ENCODE data around the gene TEX55. TPM values are rescaled to one million over a fixed set of nuclear protein-coding genes. Genes with fewer than 3 reads are reported as not detected.
A peak's percentile ranks its signal among the peaks of the same experiment; 100 is the strongest.

The TEX55 gene
- total RNA-seq, result not detected
- not detected for total RNA-seq (2013)

- H3K4me1 Mint-ChIP-seq, result peaks cover 0 to 11% of the 10 kb centered on the region in 2 donors
- H3K27me3 Mint-ChIP-seq (ENCODE audit: low read depth in 2 of 2), result no peaks in the 10 kb centered on the region
- DNase-seq (peak in 1 of 2 donors; percentile 51), ATAC-seq (peak in 1 of 3 donors; percentile 60)
- Histone ChIP-seq H3K27ac (ENCODE audit: low read length) (no peak within 1 kb of the TSS), H3K36me3 (ENCODE audit: control insufficient read depth, insufficient read depth, low read length) (no peaks in the 10 kb centered on the region), H3K4me3 (ENCODE audit: low read length) (no peak within 1 kb of the TSS), H3K27me3 (ENCODE audit: control insufficient read depth, insufficient read depth, low read length) (no peaks in the 10 kb centered on the region), H3K4me1 (ENCODE audit: control insufficient read depth, insufficient read depth, low read length) (no peaks in the 10 kb centered on the region), H3K9me3 (ENCODE audit: control insufficient read depth, insufficient read depth, low read length) (no peaks in the 10 kb centered on the region)
- WGBS (ENCODE audit: insufficient coverage), result 91% methylated on average over 23 of the region's 23 CpGs
- intact Hi-C loops (cut with micrococcal nuclease), result loop anchor here (5.0 kb wide), 1 partner anchor 207 kb away; no protein-coding TSS in a partner anchor
- TF ChIP-seq, protein P1, sequence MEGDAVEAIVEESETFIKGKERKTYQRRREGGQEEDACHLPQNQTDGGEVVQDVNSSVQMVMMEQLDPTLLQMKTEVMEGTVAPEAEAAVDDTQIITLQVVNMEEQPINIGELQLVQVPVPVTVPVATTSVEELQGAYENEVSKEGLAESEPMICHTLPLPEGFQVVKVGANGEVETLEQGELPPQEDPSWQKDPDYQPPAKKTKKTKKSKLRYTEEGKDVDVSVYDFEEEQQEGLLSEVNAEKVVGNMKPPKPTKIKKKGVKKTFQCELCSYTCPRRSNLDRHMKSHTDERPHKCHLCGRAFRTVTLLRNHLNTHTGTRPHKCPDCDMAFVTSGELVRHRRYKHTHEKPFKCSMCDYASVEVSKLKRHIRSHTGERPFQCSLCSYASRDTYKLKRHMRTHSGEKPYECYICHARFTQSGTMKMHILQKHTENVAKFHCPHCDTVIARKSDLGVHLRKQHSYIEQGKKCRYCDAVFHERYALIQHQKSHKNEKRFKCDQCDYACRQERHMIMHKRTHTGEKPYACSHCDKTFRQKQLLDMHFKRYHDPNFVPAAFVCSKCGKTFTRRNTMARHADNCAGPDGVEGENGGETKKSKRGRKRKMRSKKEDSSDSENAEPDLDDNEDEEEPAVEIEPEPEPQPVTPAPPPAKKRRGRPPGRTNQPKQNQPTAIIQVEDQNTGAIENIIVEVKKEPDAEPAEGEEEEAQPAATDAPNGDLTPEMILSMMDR (IDR thresholded peaks at IDR 0.05), result peak; percentile 34
- H3K9me3 Mint-ChIP-seq, result no peaks in the 10 kb centered on the region
- no peaks in the 10 kb centered on the region for H3K36me3 Mint-ChIP-seq
- H3K27ac Mint-ChIP-seq, result no peak within 1 kb of the TSS
- no peak within 1 kb of the TSS for H3K4me3 Mint-ChIP-seq
Observed at GRCh38 chr3:119145500-119146167, at the start of gene TEX55. TSS of gene TEX55 (plus strand) at chr3:119146165. CDS start at chr3:119146190, 25 bp downstream.

DNA sequence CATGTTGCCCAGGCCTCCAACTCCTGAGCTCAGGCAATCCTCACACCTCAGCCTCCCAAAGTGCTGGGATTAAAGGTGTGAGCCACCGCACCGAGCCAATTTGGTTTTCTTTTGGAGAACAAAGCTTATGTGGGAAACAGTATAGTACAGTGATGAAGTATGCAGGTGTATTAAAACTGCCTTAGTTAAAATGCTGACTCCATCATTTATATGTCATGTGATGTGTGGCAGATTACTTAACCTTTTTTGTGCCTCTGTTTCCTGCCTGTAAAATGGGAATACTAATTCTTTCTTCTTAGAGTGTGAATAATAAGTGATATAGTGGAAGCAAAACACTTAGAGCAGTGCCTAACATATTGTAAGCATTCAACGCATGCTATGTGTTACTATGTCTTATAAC is 48.0 kb upstream of the TEX55 start:
- Mint-ChIP-seq H3K4me1 (no peaks in the 10 kb centered on the region), H3K27me3 (ENCODE audit: low read depth in 2 of 2) (peaks cover 3 to 6% of the 10 kb centered on the region in 2 donors), H3K36me3 (no peaks in the 10 kb centered on the region), H3K4me3 (no peak overlapping the region), H3K9me3 (no peaks in the 10 kb centered on the region), H3K27ac (no peak overlapping the region)
- 90% methylated on average over 2 of the region's 3 CpGs for WGBS (ENCODE audit: insufficient coverage)
- no peaks in the 10 kb centered on the region for H3K4me1 ChIP-seq (ENCODE audit: control insufficient read depth, insufficient read depth, low read length)
- TF ChIP-seq, protein P1 (IDR thresholded peaks at IDR 0.05), result no peak
- DNase-seq (no peak), ATAC-seq (no peak)
- H3K4me3 ChIP-seq (ENCODE audit: low read length), result no peak overlapping the region
- H3K9me3 ChIP-seq (ENCODE audit: control insufficient read depth, insufficient read depth, low read length), result no peaks in the 10 kb centered on the region
- intact Hi-C loops (cut with micrococcal nuclease), result loop anchor here (1.0 kb wide), 1 partner anchor 214 kb away; no protein-coding TSS in a partner anchor
- no peaks in the 10 kb centered on the region for H3K36me3 ChIP-seq (ENCODE audit: control insufficient read depth, insufficient read depth, low read length)
- H3K27me3 ChIP-seq (ENCODE audit: control insufficient read depth, insufficient read depth, low read length), result no peaks in the 10 kb centered on the region
- no peak overlapping the region for H3K27ac ChIP-seq (ENCODE audit: low read length)

DNA sequence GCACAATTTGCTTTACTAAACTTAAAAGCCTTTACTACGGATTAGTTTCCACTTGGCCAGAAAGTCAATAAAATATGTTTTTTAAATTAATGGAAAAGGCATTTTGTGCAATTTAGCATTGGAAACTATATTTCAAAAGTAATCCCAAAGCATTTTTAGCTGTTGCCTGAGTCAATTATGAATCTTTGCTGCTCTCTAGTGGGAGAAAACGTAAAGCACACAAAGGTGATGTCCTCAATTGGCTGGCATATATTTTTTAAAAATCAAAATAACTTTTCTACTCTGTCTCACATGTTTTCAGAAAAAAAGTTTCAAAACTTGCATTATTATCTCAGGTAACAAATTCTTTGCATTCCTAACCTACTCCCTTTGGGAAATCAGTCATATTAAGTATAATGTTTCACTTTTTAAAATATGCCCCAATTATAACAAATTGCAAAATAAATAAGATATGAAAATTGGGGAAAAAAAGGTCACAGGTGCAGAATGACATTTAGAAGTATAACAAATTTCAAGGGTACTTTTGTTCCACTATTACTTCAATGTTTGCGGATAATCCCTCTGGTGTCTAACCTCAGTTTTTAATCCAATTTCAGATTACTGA is 47.2 kb upstream of the TEX55 start:
- no peaks in the 10 kb centered on the region for H3K4me1 ChIP-seq (ENCODE audit: control insufficient read depth, insufficient read depth, low read length)
- TF ChIP-seq, protein P1 (IDR thresholded peaks at IDR 0.05), result peak; percentile 45
- no peaks in the 10 kb centered on the region for H3K9me3 Mint-ChIP-seq
- ATAC-seq, result no peak
- H3K27ac ChIP-seq (ENCODE audit: low read length), result no peak overlapping the region
- DNase-seq, result peak in 1 of 2 donors; percentile 72
- intact Hi-C loops (cut with micrococcal nuclease), result loop anchor here (1.0 kb wide), 1 partner anchor 214 kb away; no protein-coding TSS in a partner anchor
- no peaks in the 10 kb centered on the region for H3K36me3 ChIP-seq (ENCODE audit: control insufficient read depth, insufficient read depth, low read length)
- no peaks in the 10 kb centered on the region for H3K9me3 ChIP-seq (ENCODE audit: control insufficient read depth, insufficient read depth, low read length)
- H3K36me3 Mint-ChIP-seq, result no peaks in the 10 kb centered on the region
- no peaks in the 10 kb centered on the region for H3K27me3 ChIP-seq (ENCODE audit: control insufficient read depth, insufficient read depth, low read length)
- H3K4me1 Mint-ChIP-seq, result no peaks in the 10 kb centered on the region
- H3K4me3 ChIP-seq (ENCODE audit: low read length), result no peak overlapping the region
- no peak overlapping the region for H3K27ac Mint-ChIP-seq
- WGBS (ENCODE audit: insufficient coverage), result 33% methylated on average over 3 of the region's 3 CpGs
- no peak overlapping the region for H3K4me3 Mint-ChIP-seq
- H3K27me3 Mint-ChIP-seq (ENCODE audit: low read depth in 2 of 2), result peaks cover 3 to 6% of the 10 kb centered on the region in 2 donors

Data from natural killer cell (primary cell).